Sigmoid colon (tissue), 4 donors: ENCODE measurements around the gene ATP5PO.

ENCODE experiments used
- CTCF ChIP-seq, 4 experiments: fragments of 450-650 bp in 3 of 4; fragments of 200-600 bp in 1 of 4; IDR thresholded peaks; one replicate each; pipeline ENCODE4 v1.5.1; 2016 to 2019; ENCODE audit warnings: antibody characterized with exemption in 4 of 4, mild to moderate bottlenecking in 3 of 4, moderate library complexity in 2 of 4
- EP300 ChIP-seq, 4 donors: sonication (generic); formaldehyde crosslinking; IDR thresholded peaks; one replicate each; pipeline ENCODE4 v1.6.1; 2017; ENCODE audit warnings: antibody characterized with exemption in 4 of 4
- POLR2A ChIP-seq, 2 donors: fragments of 450-650 bp; IDR thresholded peaks; one replicate each; pipeline ENCODE4 v1.6.1; 2016; ENCODE audit warnings: antibody characterized with exemption in 2 of 2, mild to moderate bottlenecking in 2 of 2, moderate library complexity in 2 of 2

GRCh38 chr21:33909756-33910155 is 5.8 kb downstream of the ATP5PO start:
- TF ChIP-seq CTCF (IDR thresholded peaks at IDR 0.05) (no peak), EP300 (IDR thresholded peaks at IDR 0.05) (no peak), POLR2A (IDR thresholded peaks at IDR 0.05) (no peak)
